ENCODE results near the gene ZNF780A. TPM values are rescaled to one million over a fixed set of nuclear protein-coding genes. Genes with fewer than 3 reads are reported as not detected.

The ZNF780A gene
- total and polyA plus RNA-seq, 2 of the 8 experiments (the other 6 are each of a cell fraction or from before 2014, with no cell fraction given): 3.5 to 12.0 TPM

- DNase-seq (ENCODE audit: low read depth in 1 of 2, low spot score in 2 of 2) (peak in 1 of 2 experiments; percentile 47), FAIRE-seq (peak; percentile 94)
- H2BK120ac ChIP-seq (replicated peaks; ENCODE audit: low read depth, low read length): no peak overlapping the region
- no peak overlapping the region for H2BK15ac ChIP-seq (ENCODE audit: low read length)
- H2AK5ac ChIP-seq (ENCODE audit: low read depth, low read length): no peak overlapping the region
- H3K79me2 ChIP-seq (ENCODE audit: control insufficient read depth in 1 of 2, insufficient read depth in 2 of 2, low read length in 2 of 2): no peaks in the 10 kb centered on the region
- H4K8ac ChIP-seq (ENCODE audit: extremely low read depth, insufficient read depth, low read length): no peak overlapping the region
- CTCF ChIA-PET (ENCODE audit: partially characterized antibody): interaction anchor here (0.6 to 5.1 kb wide), 36 partner anchors 9 to 617 kb away, joined by 3 to 37 read pairs (median 4); partner anchors contain the start of genes CCNP, TTC9B and ZNF780A
- POLR2A ChIA-PET (ENCODE audit: partially characterized antibody): no interaction called here
- H3K27me3 ChIP-seq (replicated peaks in 1 of 4; ENCODE audit: control insufficient read depth in 3 of 4, extremely low read depth in 1 of 4, insufficient read depth in 3 of 4, low read length in 3 of 4): no peaks in the 10 kb centered on the region; a peak in 1 of 7 replicates
- peaks cover 2 to 5% of the 10 kb centered on the region in 2 experiments; a peak in 2 of 4 replicates for H3K9me3 ChIP-seq (ENCODE audit: insufficient read depth in 2 of 2, low read depth in 1 of 2, low read length in 1 of 2)
- no peak overlapping the region for H3K4ac ChIP-seq (replicated peaks; ENCODE audit: insufficient read length, low read depth, low read length)
- H3K56ac ChIP-seq (replicated peaks; ENCODE audit: insufficient read length, low read depth, low read length): no peak overlapping the region
- H3K9ac ChIP-seq (replicated peaks in 1 of 4; ENCODE audit: extremely low read depth in 1 of 4, low read depth in 3 of 4, low read length in 3 of 4): no peak overlapping the region
- no peak overlapping the region for H2AFZ ChIP-seq (ENCODE audit: low read length)
- no peak overlapping the region for H4K91ac ChIP-seq (replicated peaks; ENCODE audit: insufficient read length, low read length)
- TF ChIP-seq SP4 (IDR thresholded peaks at IDR 0.05; ENCODE audit: low read length) (no peak), RAD21 (IDR thresholded peaks at IDR 0.05 in 1 of 2, conservative IDR thresholded peaks at IDR 0.05 in 1 of 2; ENCODE audit: low read depth in 2 of 2, low read length in 2 of 2) (peak; percentile 94 to 96), KDM4A (IDR thresholded peaks at IDR 0.05; ENCODE audit: low read depth, low read length, severe bottlenecking) (no peak), EZH2 (IDR thresholded peaks at IDR 0.05; ENCODE audit: low read depth, low read length, severe bottlenecking) (no peak)
- TF ChIP-seq, protein P1, sequence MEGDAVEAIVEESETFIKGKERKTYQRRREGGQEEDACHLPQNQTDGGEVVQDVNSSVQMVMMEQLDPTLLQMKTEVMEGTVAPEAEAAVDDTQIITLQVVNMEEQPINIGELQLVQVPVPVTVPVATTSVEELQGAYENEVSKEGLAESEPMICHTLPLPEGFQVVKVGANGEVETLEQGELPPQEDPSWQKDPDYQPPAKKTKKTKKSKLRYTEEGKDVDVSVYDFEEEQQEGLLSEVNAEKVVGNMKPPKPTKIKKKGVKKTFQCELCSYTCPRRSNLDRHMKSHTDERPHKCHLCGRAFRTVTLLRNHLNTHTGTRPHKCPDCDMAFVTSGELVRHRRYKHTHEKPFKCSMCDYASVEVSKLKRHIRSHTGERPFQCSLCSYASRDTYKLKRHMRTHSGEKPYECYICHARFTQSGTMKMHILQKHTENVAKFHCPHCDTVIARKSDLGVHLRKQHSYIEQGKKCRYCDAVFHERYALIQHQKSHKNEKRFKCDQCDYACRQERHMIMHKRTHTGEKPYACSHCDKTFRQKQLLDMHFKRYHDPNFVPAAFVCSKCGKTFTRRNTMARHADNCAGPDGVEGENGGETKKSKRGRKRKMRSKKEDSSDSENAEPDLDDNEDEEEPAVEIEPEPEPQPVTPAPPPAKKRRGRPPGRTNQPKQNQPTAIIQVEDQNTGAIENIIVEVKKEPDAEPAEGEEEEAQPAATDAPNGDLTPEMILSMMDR (IDR thresholded peaks at IDR 0.05; ENCODE audit: control extremely low read depth in 1 of 3, insufficient read depth in 1 of 3, low read depth in 1 of 3, low read length in 3 of 3): peak in 2 of 3 experiments; percentile 66 to 69; a peak in 3 of 4 replicates
- no peaks in the 10 kb centered on the region for H3K4me1 ChIP-seq (replicated peaks in 1 of 4; ENCODE audit: control insufficient read depth in 3 of 4, insufficient read depth in 4 of 4, low read length in 3 of 4)
- H3K18ac ChIP-seq (ENCODE audit: extremely low read depth, low read length): no peak overlapping the region
- no peak overlapping the region for H3K4me2 ChIP-seq (ENCODE audit: insufficient read depth in 1 of 2, low read depth in 2 of 2, low read length in 2 of 2)
- no peak overlapping the region for H3K23ac ChIP-seq (ENCODE audit: insufficient read length)
- peak overlapping the region; percentile 48 for H4K5ac ChIP-seq (ENCODE audit: insufficient read length, low read depth, low read length)
- H3K36me3 ChIP-seq (ENCODE audit: control insufficient read depth in 2 of 4, insufficient read depth in 4 of 4, low read length in 3 of 4): no peaks in the 10 kb centered on the region
- H3K23me2 ChIP-seq (ENCODE audit: low read depth, low read length): no peaks in the 10 kb centered on the region
- no peaks in the 10 kb centered on the region for H3K79me1 ChIP-seq (ENCODE audit: low read depth, low read length)
- no peak overlapping the region for H2BK5ac ChIP-seq (ENCODE audit: low read depth, low read length)
- no peaks in the 10 kb centered on the region for H4K20me1 ChIP-seq (replicated peaks in 1 of 2; ENCODE audit: control insufficient read depth in 1 of 2, insufficient read depth in 2 of 2, low read length in 2 of 2)
- H2BK12ac ChIP-seq (ENCODE audit: low read depth, low read length): 0 out of 2 replicates have a peak overlapping the region, but pooled peaks have one; percentile 60
- H3K27ac ChIP-seq (ENCODE audit: low read depth, low read length): no peak overlapping the region
- WGBS, 2 experiments (ENCODE audit: extremely low coverage in 1 of 2, insufficient coverage in 1 of 2, insufficient read length in 1 of 2, insufficient replicate concordance in 2 of 2, low coverage in 1 of 2, low lambda C conversion rate in 2 of 2, missing lambda C conversion rate in 1 of 2): 43% methylated on average over 7 of the region's 7 CpGs; no CpG with 5 or more reads in 1 of the 2 experiments
- H3K4me3 ChIP-seq (ENCODE audit: extremely low read depth in 1 of 4, insufficient read depth in 2 of 4, low read depth in 3 of 4, low read length in 4 of 4): no peak overlapping the region
- 0 out of 2 replicates have a peak overlapping the region, but pooled peaks have one; percentile 21 for H2BK20ac ChIP-seq (ENCODE audit: low read length)
- no peak overlapping the region for H3K14ac ChIP-seq (ENCODE audit: insufficient read length)
Measured at GRCh38 chr19:40139533-40140287, 49.0 kb upstream of the ZNF780A start.

Data from H1 (cell line).